Ishikawa (cell line): ENCODE results near the gene ZNF423.

Experiments
- CEBPB ChIP-seq: IDR thresholded peaks from 2 replicates; pipeline ENCODE4 v1.6.1; 2012
- CREB1 ChIP-seq: IDR thresholded peaks from 2 replicates; pipeline ENCODE4 v1.6.1; 2012; ENCODE audit warnings: low read depth
- EGR1 ChIP-seq: IDR thresholded peaks from 2 replicates; pipeline ENCODE4 v1.6.1; 2012
- EP300 ChIP-seq: IDR thresholded peaks from 2 replicates; pipeline ENCODE4 v1.6.1; 2012; ENCODE audit warnings: borderline replicate concordance
- FOXM1 ChIP-seq: IDR thresholded peaks from 2 replicates; pipeline ENCODE4 v1.6.1; 2012; ENCODE audit warnings: low read depth, borderline replicate concordance
- MAX ChIP-seq: IDR thresholded peaks from 2 replicates; pipeline ENCODE4 v1.6.1; 2012
- NFIC ChIP-seq: IDR thresholded peaks from 2 replicates; pipeline ENCODE4 v1.6.1; 2012
- RAD21 ChIP-seq: IDR thresholded peaks from 2 replicates; pipeline ENCODE4 v1.6.1; 2012; ENCODE audit warnings: low read depth
- REST ChIP-seq: IDR thresholded peaks from 2 replicates; pipeline ENCODE4 v1.6.1; 2012; ENCODE audit warnings: low read depth, mild to moderate bottlenecking
- TAF1 ChIP-seq: IDR thresholded peaks from 2 replicates; pipeline ENCODE4 v1.6.1; 2012; ENCODE audit warnings: low read depth, mild to moderate bottlenecking
- TEAD4 ChIP-seq: IDR thresholded peaks from 2 replicates; pipeline ENCODE4 v1.6.1; 2012
- YY1 ChIP-seq: IDR thresholded peaks from 2 replicates; pipeline ENCODE4 v1.6.1; 2012; ENCODE audit warnings: low read depth
- ZBTB7A ChIP-seq: IDR thresholded peaks from 2 replicates; pipeline ENCODE4 v1.6.1; 2012; ENCODE audit warnings: low read depth
- TF ChIP-seq, protein P1 (sequence below): IDR thresholded peaks from 2 replicates; pipeline ENCODE4 v1.6.1; 2012

DNA sequence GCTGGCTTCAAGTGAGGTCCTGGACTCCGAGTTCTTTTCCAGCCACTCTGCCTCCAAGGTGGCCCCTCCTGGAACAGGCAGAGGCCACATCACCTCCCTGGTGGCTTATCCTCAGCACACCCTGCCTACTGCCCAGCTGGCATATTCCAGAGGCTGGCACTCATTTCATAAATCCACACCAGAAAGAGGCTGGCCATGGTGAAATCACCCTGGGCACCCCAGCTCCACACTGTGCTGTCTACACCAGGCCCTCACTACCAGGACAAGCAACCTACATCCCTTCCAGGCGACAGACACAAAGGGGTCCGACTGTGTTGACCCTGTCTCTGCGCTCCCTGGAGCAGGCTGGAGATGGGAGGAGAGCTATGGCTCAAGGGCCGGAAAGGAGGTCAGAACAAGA lies 382.1 kb downstream of the ZNF423 start:
- TF ChIP-seq NFIC (no peak), EGR1 (no peak), TEAD4 (no peak), TAF1 (no peak), REST (no peak), CREB1 (no peak), MAX (no peak), FOXM1 (no peak), EP300 (no peak), CEBPB (no peak), RAD21 (no peak), YY1 (no peak), ZBTB7A (no peak)
- TF ChIP-seq, protein P1, sequence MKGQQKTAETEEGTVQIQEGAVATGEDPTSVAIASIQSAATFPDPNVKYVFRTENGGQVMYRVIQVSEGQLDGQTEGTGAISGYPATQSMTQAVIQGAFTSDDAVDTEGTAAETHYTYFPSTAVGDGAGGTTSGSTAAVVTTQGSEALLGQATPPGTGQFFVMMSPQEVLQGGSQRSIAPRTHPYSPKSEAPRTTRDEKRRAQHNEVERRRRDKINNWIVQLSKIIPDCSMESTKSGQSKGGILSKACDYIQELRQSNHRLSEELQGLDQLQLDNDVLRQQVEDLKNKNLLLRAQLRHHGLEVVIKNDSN: no peak
